ENCODE data around the gene DYRK1A.
"Not testable (repeated sequence)": the region's sequence is repeated elsewhere in the genome, so short reads cannot be mapped to it uniquely, and the experiment has no call there.

DYRK1A gene

DNA sequence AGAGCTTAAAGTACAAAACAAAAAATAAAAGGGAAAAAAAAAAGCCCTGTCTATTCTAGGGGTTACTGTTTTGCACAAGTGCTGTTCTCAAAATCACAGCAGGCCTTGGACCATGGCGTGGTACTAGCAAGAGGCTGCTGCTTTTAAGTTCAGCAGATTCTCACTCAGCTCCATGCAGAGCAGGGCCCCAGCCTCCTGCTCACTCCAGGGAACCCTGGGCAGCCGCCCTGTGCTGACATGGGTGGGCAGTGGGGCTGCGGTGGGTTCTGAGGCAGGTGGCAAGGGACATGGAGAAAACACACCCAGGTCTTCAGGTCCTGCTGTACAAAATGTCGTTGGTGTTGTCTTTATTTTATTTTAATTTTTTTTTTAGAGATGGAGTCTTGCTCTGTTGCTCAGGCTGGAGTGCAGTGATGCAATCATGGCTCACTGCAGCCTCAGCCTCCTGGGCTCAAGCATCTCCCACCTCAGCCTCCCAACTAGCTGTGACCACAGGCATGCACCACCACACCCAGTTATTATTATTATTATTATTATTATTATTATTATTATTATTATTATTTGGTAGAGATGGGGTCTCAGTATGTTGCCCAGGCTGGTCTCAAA is 170.9 kb downstream of the DYRK1A start:
- Mint-ChIP-seq H3K9me3 (peaks cover 14% of the 10 kb centered on the region), H3K27ac (no peak overlapping the region), H3K4me1 (peaks cover 15% of the 10 kb centered on the region), H3K27me3 (peaks cover 65% of the 10 kb centered on the region), H3K4me3 (no peak overlapping the region), H3K36me3 (peaks cover 11% of the 10 kb centered on the region)
- ATAC-seq: no peak

DNA sequence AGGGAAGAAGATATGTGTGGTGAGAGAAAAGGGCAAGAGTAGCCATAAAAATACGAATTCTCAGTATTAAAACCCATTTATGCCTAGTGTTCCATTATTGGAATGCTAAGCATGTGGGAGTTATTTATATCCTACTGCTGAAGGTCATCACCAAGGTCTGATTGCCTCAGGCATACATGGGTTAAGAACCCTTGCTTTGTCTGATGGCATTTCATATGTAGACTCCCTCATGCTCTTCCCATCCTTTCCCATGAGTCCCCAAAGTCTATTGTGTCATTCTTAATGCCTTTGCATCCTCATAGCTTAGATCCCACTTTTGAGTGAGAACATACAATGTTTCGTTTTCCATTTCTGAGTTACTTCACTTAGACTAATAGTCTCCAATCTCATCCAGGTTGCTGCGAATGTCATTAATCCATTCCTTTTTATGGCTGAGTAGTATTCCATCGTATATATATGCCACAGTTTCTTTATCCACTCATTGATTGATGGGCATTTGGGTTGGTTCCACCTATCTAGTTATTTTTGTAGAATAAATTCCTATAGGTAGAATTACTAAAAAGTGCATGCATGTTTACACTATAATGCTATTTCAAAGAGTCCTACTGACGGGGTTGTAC is 172.5 kb downstream of the DYRK1A start:
- Mint-ChIP-seq H3K9me3 (peaks cover 16% of the 10 kb centered on the region), H3K27ac (no peak overlapping the region), H3K27me3 (peaks cover 57% of the 10 kb centered on the region), H3K4me1 (peaks cover 2% of the 10 kb centered on the region), H3K36me3 (peaks cover 19% of the 10 kb centered on the region), H3K4me3 (no peak overlapping the region)
- ATAC-seq: no peak

DNA sequence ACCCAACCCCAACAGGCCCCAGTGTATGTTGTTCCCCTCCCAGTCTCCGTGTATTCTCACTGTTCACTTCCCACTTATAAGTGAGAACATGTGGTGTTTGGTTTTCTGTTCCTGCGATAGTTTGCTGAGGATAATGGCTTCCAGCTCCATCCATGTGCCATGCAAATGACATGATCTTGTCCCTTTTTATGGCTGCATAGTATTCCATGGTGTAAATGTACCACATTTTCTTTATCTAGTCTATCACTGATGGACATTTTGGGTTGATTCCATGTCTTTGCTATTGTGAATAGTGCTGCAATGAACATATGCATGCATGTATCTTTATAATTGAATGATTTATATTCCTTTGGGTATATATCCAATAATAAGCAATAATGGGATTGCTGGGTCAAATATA is 174.6 kb downstream of the DYRK1A start:
- ATAC-seq, H3K27ac Mint-ChIP-seq, H3K4me3 Mint-ChIP-seq, H3K4me1 Mint-ChIP-seq: not testable (repeated sequence)
- Mint-ChIP-seq H3K27me3 (peaks cover 48% of the 10 kb centered on the region), H3K9me3 (peaks cover 16% of the 10 kb centered on the region), H3K36me3 (peaks cover 19% of the 10 kb centered on the region)

DNA sequence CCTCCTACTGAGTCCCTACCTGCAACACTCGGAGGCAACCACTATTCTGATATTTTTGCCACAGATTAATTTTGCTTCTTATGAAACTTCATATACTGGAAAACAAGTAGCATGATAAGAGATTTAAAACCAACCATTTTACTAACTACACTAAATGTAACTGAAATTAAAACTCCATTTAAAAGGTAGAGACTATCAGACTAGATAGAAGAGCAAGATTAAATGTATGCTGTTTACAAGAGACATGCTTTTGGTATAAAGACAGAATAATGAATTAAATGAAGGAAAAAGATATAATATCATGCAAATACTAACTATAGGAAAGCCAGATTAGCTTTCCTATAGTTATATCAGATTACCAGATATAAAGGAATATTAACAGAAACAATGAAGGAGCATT is 175.9 kb downstream of the DYRK1A start:
- Mint-ChIP-seq H3K27ac (no peak overlapping the region), H3K36me3 (peaks cover 12% of the 10 kb centered on the region), H3K9me3 (peaks cover 12% of the 10 kb centered on the region), H3K27me3 (peaks cover 48% of the 10 kb centered on the region), H3K4me1 (peaks cover 10% of the 10 kb centered on the region), H3K4me3 (no peak overlapping the region)
- ATAC-seq: no peak

DNA sequence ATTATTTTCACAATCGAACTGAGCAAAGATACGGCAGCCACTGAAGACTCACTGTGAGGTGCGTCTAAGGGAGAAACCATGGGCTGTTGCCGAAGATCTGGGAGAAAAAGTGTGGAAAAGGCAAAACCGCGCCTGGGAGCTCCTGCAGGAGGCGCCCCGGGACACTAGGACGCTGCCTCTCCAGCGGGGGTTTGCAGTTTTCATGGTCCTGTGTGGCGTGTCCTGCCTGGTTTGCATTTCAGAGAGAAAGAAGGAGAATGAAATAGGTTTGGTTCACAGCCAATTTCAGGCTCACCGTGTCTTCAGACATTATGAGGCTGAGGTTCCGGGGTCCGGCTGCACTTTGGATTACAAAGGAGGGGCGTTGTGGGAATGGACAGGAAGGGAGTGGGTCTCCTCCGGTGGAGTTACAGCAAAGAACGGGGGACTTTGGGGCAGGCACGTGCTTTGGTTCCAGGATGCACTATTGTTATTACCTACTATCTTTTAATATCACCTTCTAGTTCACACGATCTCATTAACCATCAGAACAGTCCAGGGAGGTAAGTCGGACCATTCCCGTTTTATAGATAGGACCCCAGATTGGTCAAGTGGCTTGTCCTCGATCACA is 179.8 kb downstream of the DYRK1A start:
- H3K27me3 Mint-ChIP-seq: peaks cover 54% of the 10 kb centered on the region
- H3K9me3 Mint-ChIP-seq: peaks cover 8% of the 10 kb centered on the region
- H3K36me3 Mint-ChIP-seq: peaks cover 12% of the 10 kb centered on the region
- ATAC-seq: no peak
- H3K27ac Mint-ChIP-seq: no peak overlapping the region
- H3K4me1 Mint-ChIP-seq: peaks cover 11% of the 10 kb centered on the region
- no peak overlapping the region for H3K4me3 Mint-ChIP-seq

DNA sequence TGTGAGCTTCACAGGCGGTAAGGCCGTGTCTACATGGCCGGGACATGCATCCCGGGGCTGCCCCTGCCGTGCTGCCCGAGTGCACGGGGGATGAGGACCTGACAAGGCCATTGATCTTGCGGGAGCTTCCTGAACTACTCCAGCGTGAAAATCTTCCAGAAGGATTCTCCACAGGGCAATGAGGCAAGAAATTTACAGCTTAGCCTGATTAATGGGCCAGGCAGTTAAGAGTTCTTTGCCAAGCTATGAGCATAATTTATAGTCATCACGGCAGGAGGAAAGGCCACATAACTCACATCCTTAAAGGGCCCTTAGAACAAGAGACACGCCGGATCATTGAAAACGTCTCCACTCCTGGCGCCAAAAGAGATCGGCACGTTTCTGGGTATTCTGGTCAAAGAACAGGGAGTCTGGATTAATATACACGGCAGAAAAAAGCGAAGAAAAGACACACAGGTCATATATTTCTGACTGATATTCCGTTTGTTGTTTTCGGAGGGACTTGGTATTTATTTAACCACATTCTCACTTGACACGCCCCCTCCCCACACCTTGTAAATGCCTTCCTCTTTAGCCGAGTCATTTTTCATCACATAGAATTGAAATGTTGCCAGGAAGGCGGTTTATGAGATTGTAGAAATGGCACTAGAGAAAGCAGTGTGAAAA is 180.5 kb downstream of the DYRK1A start:
- Mint-ChIP-seq H3K4me3 (no peak overlapping the region), H3K4me1 (peaks cover 11% of the 10 kb centered on the region)

DNA sequence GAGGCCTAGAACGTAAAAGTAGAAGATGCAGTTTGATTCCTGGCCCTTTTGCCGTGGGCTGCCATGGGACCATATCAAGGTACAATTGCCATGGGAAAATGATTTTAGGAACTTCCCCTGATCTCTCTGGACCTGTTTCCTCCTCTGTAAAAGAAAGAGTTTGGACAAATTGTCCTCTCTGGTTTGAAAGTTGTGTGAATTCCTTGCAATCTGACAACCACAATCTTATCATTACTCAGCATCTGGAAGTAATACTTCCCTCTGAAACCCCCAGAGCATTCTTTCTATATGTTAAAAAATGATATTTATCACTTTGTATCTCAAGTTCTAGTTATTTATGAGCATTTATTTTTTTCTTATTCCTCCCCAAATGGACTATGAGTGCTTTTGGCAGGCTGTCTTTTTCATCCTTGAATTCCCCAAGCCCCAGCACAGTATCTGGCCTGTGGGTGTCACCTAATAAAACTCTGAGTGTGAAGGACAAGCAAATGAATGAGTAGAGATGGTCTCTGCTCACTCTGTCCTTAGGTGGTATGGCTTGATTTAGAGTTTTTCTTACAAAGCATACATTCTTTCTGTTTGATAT is 181.1 kb downstream of the DYRK1A start:
- peaks cover 49% of the 10 kb centered on the region for H3K27me3 Mint-ChIP-seq
- H3K4me3 Mint-ChIP-seq: no peak overlapping the region
- no peak for ATAC-seq
- peaks cover 6% of the 10 kb centered on the region for H3K36me3 Mint-ChIP-seq
- no peak overlapping the region for H3K27ac Mint-ChIP-seq
- no peaks in the 10 kb centered on the region for H3K9me3 Mint-ChIP-seq
- H3K4me1 Mint-ChIP-seq: peaks cover 11% of the 10 kb centered on the region

More for the DNA sequence above, 180.5 kb downstream of the DYRK1A start:
- Mint-ChIP-seq H3K36me3 (peaks cover 12% of the 10 kb centered on the region), H3K27me3 (peaks cover 49% of the 10 kb centered on the region), H3K9me3 (peaks cover 6% of the 10 kb centered on the region), H3K27ac (no peak overlapping the region)
- no peak for ATAC-seq

DNA sequence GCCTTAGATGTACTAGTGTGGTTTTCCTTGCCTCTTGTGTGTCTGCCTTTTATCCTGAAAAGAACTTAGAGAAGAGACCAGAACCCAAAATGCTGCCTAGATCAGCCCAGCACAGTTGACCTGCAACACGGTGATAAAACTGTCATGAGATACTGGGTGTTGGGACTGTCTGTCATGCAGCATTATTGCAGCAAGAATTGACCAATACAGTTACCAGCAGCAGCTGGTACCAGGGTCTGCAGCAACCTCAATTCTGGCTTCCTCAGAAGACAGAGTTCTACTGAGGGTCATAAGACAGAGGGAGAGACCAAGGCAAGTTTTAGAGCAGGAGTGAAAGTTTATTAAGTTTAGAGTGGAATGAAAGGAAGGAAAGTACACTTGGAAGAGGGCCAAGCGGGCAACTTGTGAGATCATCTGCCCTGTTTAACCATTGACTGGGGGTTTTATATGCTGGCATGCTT is 182.0 kb downstream of the DYRK1A start:
- H3K27me3 Mint-ChIP-seq: peaks cover 50% of the 10 kb centered on the region
- H3K4me3 Mint-ChIP-seq: no peak overlapping the region

DNA sequence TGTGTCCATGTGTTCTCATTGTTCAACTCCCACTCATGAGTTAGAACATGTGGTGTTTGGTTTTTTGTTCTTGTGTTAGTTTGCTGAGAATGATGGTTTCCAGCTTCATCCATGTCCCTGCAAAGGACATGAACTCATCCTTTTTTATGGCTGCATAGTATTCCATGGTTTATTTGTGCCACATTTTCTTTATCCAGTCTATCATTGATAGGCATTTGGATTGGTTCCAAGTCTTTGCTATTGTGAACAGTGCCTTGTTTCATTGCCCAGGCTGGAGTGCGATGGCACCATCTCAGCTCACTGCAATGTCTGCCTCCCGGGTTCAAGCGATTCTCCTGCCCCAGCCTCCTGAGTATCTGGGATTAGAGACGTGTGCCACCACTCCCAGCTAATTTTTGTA is 183.2 kb downstream of the DYRK1A start:
- H3K4me3 Mint-ChIP-seq, H3K9me3 Mint-ChIP-seq, H3K36me3 Mint-ChIP-seq, ATAC-seq, H3K27ac Mint-ChIP-seq: not testable (repeated sequence)
- Mint-ChIP-seq H3K4me1 (peaks cover 11% of the 10 kb centered on the region), H3K27me3 (peaks cover 50% of the 10 kb centered on the region)

More for the DNA sequence above, 182.0 kb downstream of the DYRK1A start:
- no peaks in the 10 kb centered on the region for H3K36me3 Mint-ChIP-seq
- peaks cover 11% of the 10 kb centered on the region for H3K4me1 Mint-ChIP-seq
- ATAC-seq: no peak
- H3K9me3 Mint-ChIP-seq: no peaks in the 10 kb centered on the region
- H3K27ac Mint-ChIP-seq: no peak overlapping the region

DNA sequence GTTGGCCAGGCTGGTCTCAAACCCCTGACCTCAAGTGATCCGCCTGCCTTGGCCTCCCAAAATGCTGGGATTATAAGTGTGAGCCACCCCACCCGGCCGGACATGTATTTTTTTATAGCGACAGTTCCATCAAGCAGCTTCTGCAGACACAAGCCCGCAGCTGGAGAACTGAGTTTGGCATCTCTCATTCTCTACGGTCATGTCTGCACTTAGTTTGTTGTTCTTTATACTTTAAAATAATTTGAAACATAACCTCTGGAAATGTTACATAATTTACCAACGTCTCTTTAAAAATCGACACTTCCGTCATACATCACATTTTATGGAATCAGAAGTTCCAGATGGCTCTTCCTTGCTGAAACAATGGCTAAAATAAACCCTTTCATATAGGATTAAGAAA is 183.6 kb downstream of the DYRK1A start:
- no peak overlapping the region for H3K4me3 Mint-ChIP-seq
- H3K9me3 Mint-ChIP-seq: no peaks in the 10 kb centered on the region
- H3K4me1 Mint-ChIP-seq: peaks cover 11% of the 10 kb centered on the region
- H3K36me3 Mint-ChIP-seq: no peaks in the 10 kb centered on the region
- no peak for ATAC-seq
- H3K27ac Mint-ChIP-seq: no peak overlapping the region
- peaks cover 50% of the 10 kb centered on the region for H3K27me3 Mint-ChIP-seq

DNA sequence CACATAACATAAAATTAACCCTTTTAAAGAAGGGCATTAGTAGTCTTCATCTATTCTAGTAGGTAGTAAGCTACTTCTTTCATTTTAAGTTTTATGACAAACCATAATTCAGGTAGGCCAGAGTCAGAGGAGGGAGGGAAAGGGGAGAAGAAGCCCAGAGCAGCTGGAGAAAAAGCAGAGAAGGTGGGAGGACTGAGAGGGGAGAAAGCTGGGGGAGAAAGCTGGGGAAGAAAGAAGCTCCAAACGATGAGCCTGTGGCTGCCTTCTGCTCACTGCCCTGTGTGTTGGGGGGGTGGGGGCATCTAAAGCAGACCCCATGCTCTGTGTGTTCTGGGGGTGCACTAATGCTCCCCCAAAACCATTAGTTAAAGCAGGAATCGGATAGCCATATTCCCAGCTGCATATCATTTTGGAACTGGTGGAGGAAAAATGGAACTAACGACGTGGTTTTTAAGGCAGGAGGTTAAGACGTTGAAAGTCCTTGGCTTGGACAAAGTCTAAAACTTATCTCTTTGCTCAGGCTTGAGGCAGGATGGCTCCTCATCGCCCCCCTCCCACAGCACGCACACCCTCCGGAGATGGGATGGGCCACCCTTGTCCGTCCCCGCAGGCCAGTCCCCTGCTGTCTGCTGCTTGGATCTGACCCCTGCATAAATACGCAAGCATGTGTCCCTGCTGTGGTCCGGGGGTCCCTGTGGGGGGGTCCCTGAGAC is 184.2 kb downstream of the DYRK1A start:
- Mint-ChIP-seq H3K4me3 (no peak overlapping the region), H3K27me3 (peaks cover 50% of the 10 kb centered on the region), H3K9me3 (no peaks in the 10 kb centered on the region), H3K4me1 (peaks cover 11% of the 10 kb centered on the region), H3K27ac (no peak overlapping the region), H3K36me3 (no peaks in the 10 kb centered on the region)
- no peak for ATAC-seq

DNA sequence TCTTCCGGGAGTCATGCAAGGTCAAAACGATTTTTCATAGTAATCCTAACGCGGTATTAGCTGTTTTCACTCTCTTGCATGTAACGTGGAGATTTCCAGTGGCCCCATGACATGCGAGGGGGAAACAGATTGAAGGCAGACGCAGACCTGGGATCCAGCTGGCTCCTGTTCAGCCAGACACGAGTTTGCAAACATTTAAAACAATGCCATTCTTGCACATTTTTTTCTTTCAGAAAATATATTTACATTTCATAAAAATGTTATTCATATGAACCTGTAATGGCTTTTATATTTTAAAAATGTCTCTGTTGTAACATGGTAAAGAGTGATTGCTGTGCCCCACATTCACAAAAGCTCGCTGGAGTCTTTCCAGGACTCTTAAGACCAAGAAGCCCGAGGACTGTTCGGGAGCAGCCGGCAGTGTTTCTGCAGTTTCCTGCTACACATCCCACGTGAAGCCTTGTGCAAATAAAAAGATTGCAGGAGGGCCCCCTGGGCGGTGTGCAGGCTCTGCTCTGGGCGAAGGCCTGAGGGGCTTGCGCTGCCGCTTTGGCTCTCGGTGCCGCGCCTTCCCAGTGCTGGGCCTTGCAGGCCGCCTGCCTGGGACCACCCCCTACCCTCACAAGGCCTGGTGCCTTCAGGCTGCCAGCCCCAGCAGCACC is 184.9 kb downstream of the DYRK1A start:
- H3K27ac Mint-ChIP-seq: no peak overlapping the region
- peaks cover 47% of the 10 kb centered on the region for H3K27me3 Mint-ChIP-seq
- peaks cover 11% of the 10 kb centered on the region for H3K4me1 Mint-ChIP-seq
- no peak overlapping the region for H3K4me3 Mint-ChIP-seq
- no peak for ATAC-seq
- H3K36me3 Mint-ChIP-seq: no peaks in the 10 kb centered on the region
- H3K9me3 Mint-ChIP-seq: no peaks in the 10 kb centered on the region

DNA sequence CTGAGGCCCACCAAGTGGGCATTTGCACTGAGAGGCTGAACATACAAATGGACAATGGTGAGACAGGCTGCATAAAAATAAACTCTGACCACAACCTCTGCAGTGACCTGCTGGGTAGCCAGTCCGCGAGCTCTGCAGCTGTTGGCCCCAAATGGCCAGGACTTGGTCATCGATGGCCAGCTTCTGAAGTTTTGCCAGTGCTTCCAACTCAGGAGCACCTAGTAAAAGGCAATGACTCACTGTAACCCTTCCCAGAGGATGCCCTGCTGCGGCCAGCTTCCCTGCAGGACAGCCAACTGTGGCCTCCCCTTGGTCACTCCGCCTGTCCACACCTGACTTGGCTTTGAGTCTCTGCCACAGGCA is 185.4 kb downstream of the DYRK1A start:
- Mint-ChIP-seq H3K27me3 (peaks cover 42% of the 10 kb centered on the region), H3K4me1 (peaks cover 9% of the 10 kb centered on the region), H3K9me3 (no peaks in the 10 kb centered on the region), H3K36me3 (no peaks in the 10 kb centered on the region), H3K4me3 (no peak overlapping the region), H3K27ac (no peak overlapping the region)
- ATAC-seq: no peak

DNA sequence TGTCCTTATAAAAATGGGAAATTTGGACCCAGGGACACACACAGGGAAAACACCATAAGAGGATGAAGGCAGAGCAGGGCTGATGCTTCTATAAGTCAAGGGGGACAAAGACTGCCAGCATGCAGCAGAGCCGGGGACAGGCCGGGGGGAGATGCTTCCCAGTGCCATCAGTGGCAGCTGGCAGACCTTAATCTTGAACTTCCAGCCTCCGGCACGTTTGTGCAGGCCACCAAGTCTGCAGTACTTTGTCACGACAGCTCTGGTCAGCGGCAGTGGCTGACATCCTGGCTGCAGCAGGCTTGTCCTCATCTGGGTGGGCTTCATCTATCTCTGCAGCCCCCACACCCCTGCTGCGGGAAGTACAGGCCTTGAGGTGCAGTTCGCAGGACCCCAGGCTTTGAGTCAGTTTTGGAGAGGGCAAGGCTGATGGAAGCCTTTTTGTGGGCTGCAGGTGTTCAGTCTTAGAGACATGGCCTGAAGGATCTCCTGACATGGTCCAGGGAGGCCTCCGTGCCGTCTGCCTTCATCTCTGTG is 186.0 kb downstream of the DYRK1A start:
- Mint-ChIP-seq H3K9me3 (no peaks in the 10 kb centered on the region), H3K4me3 (no peak overlapping the region), H3K4me1 (peaks cover 9% of the 10 kb centered on the region), H3K27me3 (peaks cover 36% of the 10 kb centered on the region), H3K27ac (no peak overlapping the region), H3K36me3 (no peaks in the 10 kb centered on the region)
- no peak for ATAC-seq

Data from stimulated activated memory B cell treated with anti-CD40 and anti-IgM and Interleukin-4, amounts not matched to agents 10 μg/mL and 1 μg/mL and 100 μg/mL, for 72 hours (primary cell).